GM18951 (cell line): ENCODE measurements around the gene TEDC2.

Source experiments
- POLR2A ChIP-seq: IDR thresholded peaks from 4 replicates; pipeline ENCODE4 v1.6.1; 2011; ENCODE audit warnings: mild to moderate bottlenecking; ENCODE audit not compliant: insufficient read length, insufficient read depth; ENCODE audit errors: extremely low read depth
- in situ Hi-C: fragments of 300-500 bp; cut with MboI; formaldehyde crosslinking; loops from one replicate; pipeline ENCODE4 v1.12.0; 2022; ENCODE audit warnings: low sequenced_read_pairs, mixed read lengths, inconsistent platforms; ENCODE audit not compliant: unreplicated experiment

Gene TEDC2

DNA sequence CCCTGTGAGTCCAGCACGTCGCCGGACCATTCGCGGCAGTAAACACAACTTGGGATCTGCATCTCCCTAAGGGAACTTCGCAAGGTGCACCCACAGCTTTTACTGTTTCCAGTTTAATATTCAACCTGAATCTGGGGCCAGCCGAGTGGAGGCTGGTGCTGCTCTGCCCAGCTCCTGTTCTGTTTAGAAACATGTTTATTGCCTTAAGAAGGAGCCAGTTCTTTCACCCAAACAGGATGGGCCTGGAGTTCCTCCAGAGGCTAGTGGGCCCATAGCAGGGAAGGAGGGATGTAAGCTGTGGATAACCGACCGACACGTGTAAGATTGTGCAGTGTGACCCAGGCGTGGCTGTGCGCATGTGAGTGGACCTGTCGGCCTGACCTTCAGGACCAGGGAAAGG, 32.4 kb downstream of the TEDC2 start:
- no peak for TF ChIP-seq POLR2A
- in situ Hi-C loops: no loop called here

DNA sequence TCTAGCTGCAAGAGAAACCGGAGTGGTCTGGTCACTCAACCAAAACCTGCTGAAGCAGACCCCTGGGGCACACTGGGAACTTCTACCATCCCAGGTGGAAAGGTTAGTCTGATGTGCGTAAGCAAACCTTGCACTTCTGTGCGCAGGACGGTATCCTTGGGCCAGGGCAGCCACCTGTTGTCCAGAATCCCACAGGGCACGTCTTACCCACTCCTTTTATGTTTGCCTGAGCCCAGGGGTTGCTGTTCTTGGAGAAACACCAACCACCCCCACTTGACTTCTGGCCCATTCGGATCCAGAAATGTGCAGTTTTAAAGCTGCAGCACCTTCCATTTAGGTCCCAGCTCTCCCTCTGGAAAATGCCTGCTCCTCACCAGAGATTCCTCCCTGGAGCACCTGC, 33.7 kb downstream of the TEDC2 start:
- no peak for TF ChIP-seq POLR2A
- in situ Hi-C loops: no loop called here

DNA sequence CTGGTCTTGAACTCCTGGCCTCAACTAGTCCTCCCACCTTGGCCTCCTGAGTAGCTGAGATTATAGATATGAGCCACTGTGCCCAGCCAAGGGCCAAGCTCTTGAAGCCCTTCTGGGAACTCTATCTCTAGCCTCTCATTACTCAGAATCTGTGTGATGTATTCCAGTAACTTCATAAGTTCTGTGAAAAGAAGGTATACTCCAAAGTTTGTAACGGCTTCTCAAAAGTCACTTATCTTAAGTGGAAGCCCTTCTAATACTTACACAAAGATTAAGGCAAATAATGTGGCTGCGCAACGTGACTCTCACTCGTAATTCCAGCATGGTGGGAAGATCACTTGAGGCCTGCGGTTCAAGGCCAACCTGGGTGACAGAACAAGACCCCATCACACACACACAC, 34.7 kb downstream of the TEDC2 start:
- no peak for TF ChIP-seq POLR2A
- in situ Hi-C loops: no loop called here

DNA sequence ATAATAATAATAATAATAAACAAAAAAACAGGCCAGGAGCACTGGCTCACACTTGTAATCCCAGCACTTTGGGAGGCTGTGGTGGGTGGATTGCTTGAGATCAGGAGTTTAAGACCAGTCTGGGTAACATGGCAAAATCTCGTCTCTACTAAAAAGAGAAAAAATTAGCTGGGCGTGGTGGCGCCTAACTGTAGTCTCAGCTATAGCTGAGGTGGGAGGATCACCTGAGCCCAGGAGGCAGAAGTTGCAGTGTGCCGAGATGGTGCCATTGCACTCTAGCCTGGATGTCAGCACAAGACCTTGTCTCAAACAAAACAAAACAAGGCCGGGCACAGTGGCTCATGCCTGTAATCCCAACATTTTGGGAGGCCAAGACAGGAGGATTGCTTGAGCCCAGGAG, 35.1 kb downstream of the TEDC2 start:
- in situ Hi-C loops: no loop called here
- TF ChIP-seq POLR2A: no peak

DNA sequence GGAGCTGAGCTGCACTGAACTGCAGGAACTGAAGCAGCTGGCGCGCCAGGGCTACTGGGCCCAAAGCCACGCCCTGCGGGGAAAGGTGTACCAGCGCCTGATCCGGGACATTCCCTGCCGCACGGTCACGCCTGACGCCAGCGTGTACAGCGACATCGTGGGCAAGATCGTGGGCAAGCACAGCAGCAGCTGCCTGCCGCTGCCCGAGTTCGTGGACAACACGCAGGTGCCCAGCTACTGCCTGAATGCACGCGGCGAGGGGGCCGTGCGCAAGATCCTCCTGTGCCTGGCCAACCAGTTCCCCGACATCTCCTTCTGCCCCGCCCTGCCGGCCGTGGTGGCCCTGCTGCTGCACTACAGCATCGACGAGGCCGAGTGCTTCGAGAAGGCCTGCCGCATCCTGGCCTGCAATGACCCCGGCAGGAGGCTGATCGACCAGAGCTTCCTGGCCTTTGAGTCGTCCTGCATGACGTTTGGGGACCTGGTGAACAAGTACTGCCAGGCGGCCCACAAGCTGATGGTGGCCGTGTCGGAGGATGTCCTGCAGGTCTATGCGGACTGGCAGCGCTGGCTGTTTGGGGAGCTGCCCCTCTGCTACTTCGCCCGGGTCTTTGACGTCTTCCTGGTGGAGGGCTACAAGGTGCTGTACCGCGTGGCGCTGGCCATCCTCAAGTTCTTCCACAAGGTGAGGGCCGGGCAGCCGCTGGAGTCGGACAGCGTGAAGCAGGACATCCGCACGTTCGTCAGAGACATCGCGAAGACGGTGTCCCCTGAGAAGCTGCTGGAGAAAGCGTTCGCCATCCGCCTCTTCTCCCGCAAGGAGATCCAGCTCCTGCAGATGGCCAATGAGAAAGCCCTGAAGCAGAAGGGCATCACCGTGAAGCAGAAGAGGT, 36.6 kb downstream of the TEDC2 start:
- in situ Hi-C loops: no loop called here
- TF ChIP-seq POLR2A: no peak

DNA sequence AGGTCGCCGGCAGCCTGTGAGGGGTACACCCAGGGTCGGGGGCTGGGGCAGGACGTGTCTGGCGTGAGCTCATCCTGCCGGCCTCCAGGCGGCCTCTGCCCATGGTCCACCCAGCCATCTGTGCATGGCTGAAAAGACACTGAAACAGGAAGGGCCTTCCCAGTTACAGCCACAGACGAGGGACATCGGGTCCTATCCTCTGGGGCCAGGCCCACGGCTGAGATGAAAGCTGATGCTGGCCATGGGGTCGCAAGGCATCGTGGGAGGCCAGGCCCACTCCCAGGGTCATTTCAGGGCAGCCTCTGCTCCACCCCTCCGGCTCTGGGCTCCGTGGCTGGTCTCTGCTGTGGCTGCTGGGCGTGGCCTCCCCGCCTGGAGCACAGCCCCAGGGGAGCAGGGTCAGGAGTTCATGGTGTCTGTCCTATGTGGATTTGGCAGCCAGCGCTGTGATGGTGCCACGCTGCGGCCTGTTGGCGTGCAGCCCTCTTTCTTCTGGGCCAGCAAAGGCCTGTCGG, 37.3 kb downstream of the TEDC2 start:
- in situ Hi-C loops: no loop called here
- TF ChIP-seq POLR2A: no peak

DNA sequence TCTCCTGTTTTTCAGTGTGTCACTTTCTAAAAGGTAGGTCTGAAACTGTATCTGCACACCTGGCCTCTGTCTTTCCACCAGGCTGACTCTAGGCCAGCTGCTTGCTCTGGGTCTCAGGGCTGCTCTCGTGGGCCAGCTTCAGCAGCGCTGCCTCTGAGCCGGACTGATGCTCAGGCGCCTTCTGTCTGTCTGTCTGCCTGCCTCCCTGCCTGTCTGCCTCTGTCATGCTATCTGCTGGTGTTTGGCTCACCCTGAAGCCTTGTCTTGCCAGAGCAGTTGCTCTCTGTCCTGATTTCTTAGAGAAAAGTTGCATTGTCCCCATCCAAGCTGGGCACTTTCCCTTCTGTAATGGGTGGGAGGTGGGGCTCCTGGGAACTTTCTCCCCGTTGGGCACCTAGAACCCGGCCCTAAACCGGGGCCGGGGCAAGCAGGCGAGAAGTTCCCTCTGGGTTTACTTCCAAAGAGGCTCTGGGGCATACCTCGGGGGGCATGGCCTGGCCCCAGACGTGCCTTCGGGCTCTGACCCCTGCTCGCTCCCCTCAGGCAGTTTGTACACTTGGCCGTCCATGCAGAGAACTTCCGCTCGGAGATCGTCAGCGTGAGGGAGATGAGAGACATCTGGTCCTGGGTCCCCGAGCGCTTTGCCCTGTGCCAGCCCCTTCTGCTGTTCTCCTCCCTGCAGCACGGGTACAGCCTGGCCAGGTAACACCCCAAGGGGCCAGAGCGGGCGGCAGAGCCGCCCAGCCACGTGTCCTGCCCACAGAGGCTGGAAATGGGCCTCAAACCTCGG, 38.0 kb downstream of the TEDC2 start:
- no peak for TF ChIP-seq POLR2A
- in situ Hi-C loops: no loop called here

DNA sequence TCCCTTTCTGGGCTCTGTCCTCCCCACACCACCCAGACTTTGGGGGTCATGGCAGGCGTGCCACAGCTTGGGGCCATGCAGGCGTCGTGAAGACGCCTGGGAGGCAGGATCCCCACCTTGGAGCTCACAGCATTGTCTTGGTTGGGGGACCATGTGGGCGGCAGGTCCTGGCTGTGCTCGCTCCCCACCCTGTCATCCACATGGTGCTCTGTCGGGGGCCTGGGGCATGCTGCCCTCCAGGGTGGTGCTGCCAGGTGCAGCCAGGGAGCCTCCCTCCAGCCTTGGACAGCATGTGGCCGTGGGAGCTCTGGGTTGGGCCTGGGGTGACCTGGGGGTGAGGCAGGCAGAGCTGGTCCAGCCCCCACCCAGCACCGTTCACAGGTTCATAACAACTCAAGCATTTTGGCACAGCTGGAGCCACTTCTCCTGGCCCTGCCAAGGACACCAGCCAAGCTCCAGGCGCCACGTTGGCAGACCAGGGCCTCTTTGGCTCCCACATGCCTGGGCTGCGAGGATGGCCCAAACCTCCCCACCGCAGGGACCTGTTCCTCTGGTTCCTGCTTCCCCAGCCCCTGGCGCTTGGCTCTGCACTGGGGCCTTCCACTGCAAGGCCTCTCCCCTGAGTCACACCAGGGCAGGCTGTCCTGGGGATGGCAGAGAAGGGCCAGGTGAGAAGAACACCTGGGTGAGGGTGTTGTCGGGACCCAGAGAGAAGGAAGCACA, 38.8 kb downstream of the TEDC2 start:
- in situ Hi-C loops: no loop called here
- TF ChIP-seq POLR2A: no peak

DNA sequence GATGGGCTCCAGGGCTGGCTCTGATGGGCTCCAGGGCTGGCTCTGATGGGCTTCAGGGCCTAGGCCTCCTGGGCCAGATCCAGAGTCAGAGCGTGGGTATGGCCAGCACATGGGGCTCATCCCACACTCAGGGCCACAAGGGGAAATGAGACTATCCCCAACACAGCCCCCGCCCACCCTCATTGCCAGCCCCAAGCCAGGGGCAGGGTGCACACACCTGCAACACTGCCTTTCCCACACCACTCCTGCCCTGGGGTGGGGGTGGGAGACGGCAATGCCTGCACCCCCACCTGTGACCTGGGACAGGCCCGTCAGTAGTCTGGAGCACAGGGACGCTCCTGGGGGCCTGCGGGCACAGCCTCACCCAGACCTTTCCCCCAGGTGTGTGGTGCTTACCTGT, 39.5 kb downstream of the TEDC2 start:
- in situ Hi-C loops: no loop called here
- no peak for TF ChIP-seq POLR2A

DNA sequence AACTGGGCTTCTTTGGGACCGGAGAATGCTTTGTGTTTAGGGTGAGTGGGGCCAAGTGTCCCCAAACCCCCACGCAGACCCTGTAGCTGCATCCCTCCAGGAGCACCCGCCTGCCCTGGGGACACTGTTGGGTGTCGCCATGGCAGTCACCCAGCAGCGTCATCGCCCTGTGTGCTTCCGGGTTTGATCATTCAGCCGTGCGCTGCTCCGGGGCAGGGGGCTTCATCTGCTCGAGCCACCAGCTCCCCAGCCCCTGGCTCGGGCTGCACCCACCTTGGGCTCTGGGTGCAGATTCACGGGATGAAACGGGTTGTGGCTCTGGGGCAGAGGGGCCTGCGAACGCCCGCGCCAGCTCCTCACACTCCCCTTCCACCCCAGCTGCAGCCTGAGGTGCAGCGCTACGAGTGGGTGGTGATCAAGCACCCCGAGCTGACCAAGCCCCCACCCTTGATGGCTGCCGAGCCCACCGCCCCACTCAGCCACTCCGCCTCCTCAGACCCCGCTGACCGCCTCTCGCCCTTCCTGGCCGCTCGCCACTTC, 40.1 kb downstream of the TEDC2 start:
- in situ Hi-C loops: no loop called here
- TF ChIP-seq POLR2A: no peak

DNA sequence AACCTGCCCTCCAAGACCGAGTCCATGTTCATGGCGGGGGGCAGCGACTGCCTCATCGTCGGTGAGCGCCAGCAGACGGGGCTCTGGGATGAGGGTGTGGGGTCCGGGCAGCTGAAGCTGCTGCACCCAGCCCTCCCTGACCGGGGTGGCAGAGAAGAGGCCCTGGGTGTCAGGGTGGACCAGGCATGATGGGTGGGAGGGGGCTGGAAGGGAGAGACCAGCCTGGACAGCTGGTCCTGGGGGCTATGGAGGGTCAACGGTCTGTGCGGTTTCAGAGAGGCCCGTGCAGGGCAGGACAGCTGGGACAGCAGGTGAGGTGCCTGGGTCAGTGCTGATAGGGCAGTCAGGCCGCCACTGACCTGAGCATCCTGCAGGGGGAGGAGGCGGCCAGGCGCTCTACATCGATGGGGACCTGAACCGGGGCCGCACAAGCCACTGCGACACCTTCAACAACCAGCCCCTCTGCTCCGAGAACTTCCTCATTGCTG, 40.6 kb downstream of the TEDC2 start:
- in situ Hi-C loops: no loop called here
- TF ChIP-seq POLR2A: no peak

DNA sequence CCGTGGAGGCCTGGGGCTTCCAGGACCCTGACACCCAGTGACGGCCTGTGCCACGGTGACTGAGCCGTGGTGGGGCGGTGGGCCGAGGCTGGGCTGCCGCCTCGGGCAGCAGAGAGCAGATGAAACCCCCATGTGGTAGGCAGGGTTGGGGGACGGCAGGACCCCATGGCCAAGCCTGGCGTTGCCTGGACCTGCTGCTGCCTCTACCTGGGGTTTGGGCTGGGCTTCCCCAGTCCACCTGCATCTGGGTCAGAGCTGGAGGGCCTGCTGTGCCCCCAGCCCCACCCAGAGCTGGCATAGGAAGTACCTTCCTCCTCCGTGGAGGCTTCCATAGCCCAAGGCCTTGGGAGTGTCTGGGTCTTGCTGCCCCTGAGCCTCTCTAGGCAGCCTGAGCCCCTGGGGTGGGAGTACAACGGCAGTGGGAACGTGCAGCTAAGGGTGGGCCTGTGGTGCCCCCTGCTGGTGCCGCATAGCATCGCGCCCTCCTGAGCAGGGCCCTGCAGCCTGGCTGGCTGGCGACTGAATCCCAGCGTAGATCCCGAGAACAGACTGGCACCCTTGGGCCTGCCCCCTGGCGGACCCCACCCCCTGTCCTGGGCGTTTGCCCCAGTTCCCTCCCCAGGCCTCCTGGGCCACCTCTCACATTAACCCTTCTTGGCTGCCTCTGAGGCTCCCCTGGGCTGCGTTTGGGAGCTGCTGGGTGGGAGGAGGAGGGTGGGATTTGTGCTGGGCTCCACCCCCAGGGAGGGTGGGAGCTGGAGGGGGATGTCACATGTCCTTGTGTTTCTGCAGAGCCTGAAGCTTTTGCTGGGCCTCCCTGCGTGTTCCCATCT, 41.2 kb downstream of the TEDC2 start:
- in situ Hi-C loops: no loop called here
- no peak for TF ChIP-seq POLR2A
